ENCODE measurements around the gene SMAD3.

DNA sequence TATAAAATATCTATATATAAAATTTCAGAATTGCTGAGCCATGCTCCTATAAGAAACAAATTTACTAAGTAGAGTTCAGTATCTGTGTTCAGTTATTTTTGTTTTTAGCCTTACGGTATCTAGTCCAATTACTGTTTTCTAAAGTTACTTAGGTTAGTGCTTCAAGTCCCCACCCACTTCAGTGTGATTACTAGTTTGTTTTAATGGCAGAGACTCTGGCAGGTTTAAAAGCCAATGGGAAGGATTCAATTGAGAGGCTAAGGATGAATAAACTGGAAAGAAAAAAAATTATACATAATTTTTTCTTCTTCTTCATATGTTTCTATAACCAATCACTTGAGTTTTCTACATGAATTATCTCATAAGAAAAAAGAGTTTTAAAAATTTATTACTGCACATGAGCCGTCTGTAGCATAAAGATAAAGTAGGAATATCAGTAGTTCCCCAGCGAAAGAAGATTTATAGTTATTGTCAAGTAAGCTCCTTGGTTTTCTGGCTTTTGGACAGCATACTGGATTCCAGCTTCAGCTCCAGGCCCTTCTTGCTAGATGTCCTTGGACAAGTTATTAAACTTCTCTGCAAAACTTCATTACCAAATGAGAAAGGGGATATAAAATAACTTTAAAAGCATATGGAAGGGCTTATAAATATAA lies 142.3 kb downstream of the SMAD3 start:
- TF ChIP-seq, protein P1, sequence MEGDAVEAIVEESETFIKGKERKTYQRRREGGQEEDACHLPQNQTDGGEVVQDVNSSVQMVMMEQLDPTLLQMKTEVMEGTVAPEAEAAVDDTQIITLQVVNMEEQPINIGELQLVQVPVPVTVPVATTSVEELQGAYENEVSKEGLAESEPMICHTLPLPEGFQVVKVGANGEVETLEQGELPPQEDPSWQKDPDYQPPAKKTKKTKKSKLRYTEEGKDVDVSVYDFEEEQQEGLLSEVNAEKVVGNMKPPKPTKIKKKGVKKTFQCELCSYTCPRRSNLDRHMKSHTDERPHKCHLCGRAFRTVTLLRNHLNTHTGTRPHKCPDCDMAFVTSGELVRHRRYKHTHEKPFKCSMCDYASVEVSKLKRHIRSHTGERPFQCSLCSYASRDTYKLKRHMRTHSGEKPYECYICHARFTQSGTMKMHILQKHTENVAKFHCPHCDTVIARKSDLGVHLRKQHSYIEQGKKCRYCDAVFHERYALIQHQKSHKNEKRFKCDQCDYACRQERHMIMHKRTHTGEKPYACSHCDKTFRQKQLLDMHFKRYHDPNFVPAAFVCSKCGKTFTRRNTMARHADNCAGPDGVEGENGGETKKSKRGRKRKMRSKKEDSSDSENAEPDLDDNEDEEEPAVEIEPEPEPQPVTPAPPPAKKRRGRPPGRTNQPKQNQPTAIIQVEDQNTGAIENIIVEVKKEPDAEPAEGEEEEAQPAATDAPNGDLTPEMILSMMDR (IDR thresholded peaks at IDR 0.05; ENCODE audit: insufficient read depth, low read length), result no peak
- TF ChIP-seq POLR2AphosphoS5 (IDR thresholded peaks at IDR 0.05; ENCODE audit: low read depth), result no peak
